Psoas muscle (tissue), 8 donors: ENCODE data around the gene ZNF488. TPM values are rescaled to one million over a fixed set of nuclear protein-coding genes. Genes with fewer than 3 reads are reported as not detected.

Experiments used
- ATAC-seq, 4 donors: fragments of 200-7000 bp; cut with Tn5 transposase; one replicate each; pipeline ENCODE4 v1.9.1; 2020; ENCODE audit warnings: moderate library complexity in 3 of 4, mild to moderate bottlenecking in 2 of 4
- DNase-seq, 2 donors: peaks; one replicate each; pipeline ENCODE4 v3.0.0-alpha.2; 2020
- H3K27ac ChIP-seq: fragments of 200-600 bp; one replicate; pipeline ENCODE4 v1.8.0; 2022
- H3K27me3 ChIP-seq, 3 donors: fragments of 200-600 bp in 1 of 3; one replicate each; pipeline versions ENCODE4 v1.6.1 to v1.8.0; 2013 to 2022; ENCODE audit warnings: low read length in 2 of 3, mild to moderate bottlenecking in 2 of 3, moderate library complexity in 1 of 3; ENCODE audit not compliant: insufficient read depth in 3 of 3
- H3K36me3 ChIP-seq, 2 donors: fragments of 200-600 bp in 1 of 2; one replicate each; pipeline versions ENCODE4 v1.6.1 to v1.8.0; 2013 to 2022; ENCODE audit warnings: low read depth in 1 of 2, mild to moderate bottlenecking in 1 of 2, moderate library complexity in 1 of 2; ENCODE audit not compliant: insufficient read depth in 1 of 2
- H3K4me1 ChIP-seq: fragments of 200-600 bp; one replicate; pipeline ENCODE4 v1.8.0; 2022
- H3K4me3 ChIP-seq: fragments of 200-600 bp; one replicate; pipeline ENCODE4 v1.8.0; 2022; ENCODE audit warnings: mild to moderate bottlenecking
- H3K9me3 ChIP-seq: fragments of 200-600 bp; one replicate; pipeline ENCODE4 v1.8.0; 2022
- CTCF ChIP-seq: fragments of 200-600 bp; IDR thresholded peaks from one replicate; pipeline ENCODE4 v1.8.0; 2022; ENCODE audit warnings: antibody characterized with exemption
- WGBS, 3 donors: extraction: QIAGEN DNeasy Blood & Tissue Kit; methylation state at CpG; one replicate each; pipeline versions ENCODE4 v1.1.6 to v1.1.7; 2013; 5-methylcytosine and 5-hydroxymethylcytosine counted together
- intact Hi-C, 2 donors: fragments of 100-400 bp; cut with DNase I; formaldehyde crosslinking; loops; one replicate each; pipeline versions ENCODE4 v1.11.0 to v1.14.2; 2022
- polyA plus RNA-seq, 3 donors: library from polyadenylated mRNA; stranded (reverse); fragments of 200-250 nt; gene quantifications; one replicate each; pipeline ENCODE4 v1.2.3, GENCODE V29; 2013
- total RNA-seq, 4 donors: library from RNA; stranded (reverse); fragmentation: NEBNext Ultra II Directional in 2 of 4; extraction: Animal tissue kit (Norgen Biotek cat#: 25700) in 2 of 4; gene quantifications; one replicate each; pipeline versions ENCODE4 v1.2.1 to v1.2.4, GENCODE V29; 2021 to 2023
- donor health status: healthy with polysubstance abuse.
- donor health status: DM: no; HTN: no; CAD: no; lungs with moderate emphysema.
- donor health status: Bipolar disorder and iron deficiency.
- donor health status: healthy.
- donor health status: DM: yes; HTN: yes; CAD: no.
- donor health status: DM: no; HTN: no; CAD: no.
- donor health status: DM: no; HTN: no; CAD: no.
- donor health status: DM: yes; HTN: yes; CAD: no.

ZNF488 gene
- total and polyA plus RNA-seq, 7 donors: 0.03 to 0.15 (median 0.07) TPM; not detected in 2

GRCh38 chr10:47378606-47379444, 5.3 kb downstream of the ZNF488 start:
- Histone ChIP-seq H3K4me3 (no peak overlapping the region), H3K9me3 (no peaks in the 10 kb centered on the region), H3K27ac (no peak overlapping the region), H3K27me3 (peaks cover 0 to 8% (median 0%) of the 10 kb centered on the region in 3 donors), H3K36me3 (no peaks in the 10 kb centered on the region), H3K4me1 (peaks cover 4% of the 10 kb centered on the region)
- no peak for TF ChIP-seq CTCF
- 84 to 87% (median 86%) methylated on average over 15 of the region's 15 CpGs for WGBS, 3 donors
- ATAC-seq: no peak
- intact Hi-C loops: loop anchor here in 1 of 2 donors (5.0 kb wide), 1 partner anchor 978 kb away; no protein-coding TSS in a partner anchor
- DNase-seq: peak in 1 of 2 donors; percentile 4

GRCh38 chr10:47378183-47378510, 5.9 kb downstream of the ZNF488 start:
- Histone ChIP-seq H3K9me3 (no peaks in the 10 kb centered on the region), H3K27ac (no peak overlapping the region), H3K27me3 (peaks cover 0 to 11% (median 0%) of the 10 kb centered on the region in 3 donors), H3K36me3 (no peaks in the 10 kb centered on the region), H3K4me3 (no peak overlapping the region), H3K4me1 (peaks cover 3% of the 10 kb centered on the region)
- no peak for TF ChIP-seq CTCF
- intact Hi-C loops: loop anchor here in 1 of 2 donors (5.0 kb wide), 1 partner anchor 979 kb away; no protein-coding TSS in a partner anchor
- DNase-seq: peak in 1 of 2 donors; percentile 30
- 43 to 55% (median 50%) methylated on average over 4 of the region's 4 CpGs for WGBS, 3 donors
- ATAC-seq: no peak

- Histone ChIP-seq H3K4me1 (peaks cover 3% of the 10 kb centered on the region), H3K27ac (no peak overlapping the region), H3K4me3 (no peak overlapping the region), H3K9me3 (no peaks in the 10 kb centered on the region), H3K36me3 (no peaks in the 10 kb centered on the region), H3K27me3 (peaks cover 0 to 11% (median 0%) of the 10 kb centered on the region in 3 donors)
- DNase-seq (peak in 1 of 2 donors; percentile 25), ATAC-seq (no peak)
- WGBS, 3 donors: 65 to 75% (median 69%) methylated on average over 10 of the region's 10 CpGs
- intact Hi-C loops: loop anchor here in 1 of 2 donors (5.0 kb wide), 1 partner anchor 981 kb away; no protein-coding TSS in a partner anchor
- no peak for TF ChIP-seq CTCF
Observed at GRCh38 chr10:47376522-47377220, 7.4 kb downstream of the ZNF488 start.

GRCh38 chr10:47374611-47375536, 9.2 kb downstream of the ZNF488 start:
- Histone ChIP-seq H3K36me3 (no peaks in the 10 kb centered on the region), H3K4me3 (no peak overlapping the region), H3K27ac (no peak overlapping the region), H3K27me3 (peaks cover 0 to 11% (median 0%) of the 10 kb centered on the region in 3 donors), H3K9me3 (no peaks in the 10 kb centered on the region), H3K4me1 (peaks cover 3% of the 10 kb centered on the region)
- TF ChIP-seq CTCF: no peak
- ATAC-seq: no peak
- intact Hi-C loops: loop anchor here in 1 of 2 donors (5.0 kb wide), 1 partner anchor 982 kb away; no protein-coding TSS in a partner anchor
- WGBS, 3 donors: 38 to 68% (median 48%) methylated on average over 12 of the region's 12 CpGs
- peak in 1 of 2 donors; percentile 42 for DNase-seq
